HG03060 (cell line): ENCODE measurements around the gene OR14A16.

Experiments
- ATAC-seq: cut with Tn5 transposase; IDR thresholded peaks from one replicate; pipeline ENCODE4 v1.9.1; 2021; ENCODE audit warnings: low read depth, moderate number of reproducible peaks; ENCODE audit not compliant: unreplicated experiment

The OR14A16 gene

GRCh38 chr1:247824023-247824422, at the start of gene OR14A16:
OR14A16 (minus strand) TSS chr1:247824119; CDS start chr1:247815729, 8,390 bp downstream.
- ATAC-seq = no peak

GRCh38 chr1:247865416-247865815, 41.5 kb upstream of the OR14A16 start:
- no peak for ATAC-seq

- ATAC-seq = no peak
Observed at GRCh38 chr1:247864644-247865043, 40.7 kb upstream of the OR14A16 start.

- no peak for ATAC-seq
Observed at GRCh38 chr1:247862756-247863155, 38.8 kb upstream of the OR14A16 start.

GRCh38 chr1:247857985-247858619, 34.2 kb upstream of the OR14A16 start:
- ATAC-seq = no peak

GRCh38 chr1:247857069-247857984, 33.4 kb upstream of the OR14A16 start, which contains the start of gene TRIM58:
TRIM58 (plus strand) TSS chr1:247857187; CDS start chr1:247857247, 60 bp downstream.
- ATAC-seq = no peak

- ATAC-seq = no peak
Observed at GRCh38 chr1:247855911-247856310, 32.0 kb upstream of the OR14A16 start.

GRCh38 chr1:247854899-247855545, 31.1 kb upstream of the OR14A16 start:
- no peak for ATAC-seq

- no peak for ATAC-seq
Observed at GRCh38 chr1:247849616-247850015, 25.7 kb upstream of the OR14A16 start.

- ATAC-seq = no peak
Observed at GRCh38 chr1:247848346-247848745, 24.4 kb upstream of the OR14A16 start.

GRCh38 chr1:247845693-247846017, 21.7 kb upstream of the OR14A16 start:
- ATAC-seq = no peak

- no peak for ATAC-seq
Observed at GRCh38 chr1:247845011-247845692, 21.2 kb upstream of the OR14A16 start.

GRCh38 chr1:247843411-247843810, 19.5 kb upstream of the OR14A16 start:
- no peak for ATAC-seq

GRCh38 chr1:247841796-247842195, 17.9 kb upstream of the OR14A16 start, which contains the start of gene OR11L1:
OR11L1 (minus strand) TSS chr1:247841896; CDS start chr1:247841896, 0 bp downstream.
- ATAC-seq = no peak

GRCh38 chr1:247840818-247841217, 16.9 kb upstream of the OR14A16 start:
- ATAC-seq = no peak

GRCh38 chr1:247833601-247834000, 9.7 kb upstream of the OR14A16 start:
- ATAC-seq = no peak

GRCh38 chr1:247829656-247830055, 5.7 kb upstream of the OR14A16 start:
- ATAC-seq = no peak

GRCh38 chr1:247825362-247825761, 1.4 kb upstream of the OR14A16 start:
- no peak for ATAC-seq

- no peak for ATAC-seq
Observed at GRCh38 chr1:247822060-247822459, 1.9 kb downstream of the OR14A16 start.

- ATAC-seq = no peak
Observed at GRCh38 chr1:247812637-247813036, 11.3 kb downstream of the OR14A16 start.

- ATAC-seq = no peak
Observed at GRCh38 chr1:247797518-247797917, 26.4 kb downstream of the OR14A16 start.
